Stimulated activated effector memory CD8-positive, alpha-beta T cell treated with anti-CD3 and anti-CD28 coated beads, Interleukin-12 subunit alpha, Interleukin-12 subunit beta, amount 100 ng/mL, for 72 hours (primary cell): ENCODE data around the gene UBE2Z.

ENCODE experiments used
- ATAC-seq: fragments of 150-1000 bp; cut with Tn5 transposase; 2 replicates; pipeline ENCODE4 v1.10.0; 2021
- DNase-seq, 2 donors: peaks; one replicate each; pipeline ENCODE4 v3.0.0; 2021 to 2022; ENCODE audit warnings: low spot score in 2 of 2
- H3K27ac Mint-ChIP-seq: one replicate; pipeline ENCODE4 v1.8.0; 2022; ENCODE audit warnings: mild to moderate bottlenecking, mixed read lengths
- H3K36me3 Mint-ChIP-seq: one replicate; pipeline ENCODE4 v1.8.0; 2022; ENCODE audit warnings: mild to moderate bottlenecking, mixed read lengths
- H3K4me1 Mint-ChIP-seq: one replicate; pipeline ENCODE4 v1.8.0; 2022; ENCODE audit warnings: mixed read lengths
- H3K4me3 Mint-ChIP-seq: one replicate; pipeline ENCODE4 v1.8.0; 2022; ENCODE audit warnings: mild to moderate bottlenecking, mixed read lengths
- H3K9me3 Mint-ChIP-seq: one replicate; pipeline ENCODE4 v1.8.0; 2022; ENCODE audit warnings: mixed read lengths

UBE2Z gene

DNA sequence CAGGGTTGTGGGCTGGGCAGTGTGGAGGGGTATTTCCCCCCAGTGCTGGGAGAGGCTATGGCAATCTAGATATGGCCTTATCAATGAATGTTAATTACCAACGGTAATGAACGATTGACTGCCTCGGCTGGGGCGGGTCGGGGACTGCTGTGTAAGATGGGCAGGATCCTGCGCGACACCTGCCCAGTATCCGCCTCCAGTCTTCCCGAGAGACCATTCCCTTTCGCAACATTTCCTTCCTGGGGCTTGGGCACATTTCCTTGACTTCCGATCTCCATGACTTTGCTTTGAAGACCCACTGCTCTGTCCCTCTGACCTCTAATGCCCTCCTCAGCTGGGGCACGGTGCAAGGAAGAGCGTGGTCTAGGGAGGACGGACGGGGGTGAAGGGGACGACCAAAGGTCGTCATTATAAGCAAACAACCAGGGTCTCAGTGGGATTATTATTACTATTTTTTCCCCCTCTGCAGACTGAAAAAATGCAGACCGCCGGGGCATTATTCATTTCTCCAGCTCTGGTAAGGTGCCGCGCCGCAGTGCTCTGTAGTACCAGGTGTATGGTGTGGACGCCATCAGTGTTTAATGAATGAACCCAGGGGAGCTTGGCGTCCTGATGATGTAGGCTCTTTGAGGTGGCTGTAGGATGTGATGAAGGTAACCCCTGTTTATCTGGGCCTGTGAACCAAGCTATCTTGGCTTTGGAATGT lies 15.1 kb upstream of the UBE2Z start:
- peaks cover 55% of the 10 kb centered on the region for H3K36me3 Mint-ChIP-seq
- no peaks in the 10 kb centered on the region for H3K9me3 Mint-ChIP-seq
- ATAC-seq (no peak), DNase-seq (no peak)
- peak overlapping the region; percentile 87 for H3K4me3 Mint-ChIP-seq
- peak overlapping the region; percentile 87 for H3K27ac Mint-ChIP-seq
- H3K4me1 Mint-ChIP-seq = peaks cover 26% of the 10 kb centered on the region

DNA sequence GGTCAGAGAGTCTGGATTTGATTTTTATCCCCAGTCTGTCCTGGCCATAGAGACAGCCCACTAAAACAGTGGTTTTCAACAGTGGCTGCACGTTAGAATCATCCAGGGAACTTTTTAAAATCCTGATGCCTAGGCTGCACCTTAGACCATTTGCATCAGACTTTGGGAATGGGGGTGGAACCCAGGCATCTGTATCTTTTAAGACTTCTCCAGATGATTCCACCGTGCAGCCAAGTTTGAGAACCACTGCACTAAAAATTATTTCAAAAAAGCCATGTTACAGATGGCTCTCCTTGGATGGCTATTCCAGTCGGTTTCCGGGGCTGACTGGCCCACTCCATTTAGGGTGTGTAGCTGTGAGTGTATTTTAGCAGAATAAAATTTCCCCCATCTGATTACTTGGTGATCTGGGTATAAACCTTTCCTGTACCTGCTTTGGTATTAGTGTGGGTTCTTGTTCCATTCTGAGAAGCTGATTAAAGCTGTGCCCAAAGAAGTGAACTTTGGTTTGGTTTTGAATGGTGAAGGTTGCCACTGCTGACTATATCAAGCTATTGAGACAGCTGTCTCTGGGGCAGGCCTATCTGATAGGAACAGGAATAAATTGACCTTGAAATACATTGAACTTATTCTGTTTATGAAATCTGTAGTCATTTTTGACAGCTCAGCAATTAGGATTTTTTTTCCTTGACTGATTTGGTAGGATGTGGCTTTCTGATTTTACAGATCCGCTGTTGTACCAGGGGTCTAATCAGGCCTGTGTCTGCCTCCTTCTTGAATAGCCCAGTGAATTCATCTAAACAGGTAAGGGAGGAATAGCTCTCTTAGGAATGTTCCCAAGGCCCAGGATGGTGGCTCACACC lies 14.3 kb upstream of the UBE2Z start:
- Mint-ChIP-seq H3K4me1 (peaks cover 26% of the 10 kb centered on the region), H3K36me3 (peaks cover 62% of the 10 kb centered on the region), H3K4me3 (peak overlapping the region; percentile 87), H3K9me3 (no peaks in the 10 kb centered on the region), H3K27ac (peak overlapping the region; percentile 87)
- ATAC-seq (no peak), DNase-seq (no peak)

DNA sequence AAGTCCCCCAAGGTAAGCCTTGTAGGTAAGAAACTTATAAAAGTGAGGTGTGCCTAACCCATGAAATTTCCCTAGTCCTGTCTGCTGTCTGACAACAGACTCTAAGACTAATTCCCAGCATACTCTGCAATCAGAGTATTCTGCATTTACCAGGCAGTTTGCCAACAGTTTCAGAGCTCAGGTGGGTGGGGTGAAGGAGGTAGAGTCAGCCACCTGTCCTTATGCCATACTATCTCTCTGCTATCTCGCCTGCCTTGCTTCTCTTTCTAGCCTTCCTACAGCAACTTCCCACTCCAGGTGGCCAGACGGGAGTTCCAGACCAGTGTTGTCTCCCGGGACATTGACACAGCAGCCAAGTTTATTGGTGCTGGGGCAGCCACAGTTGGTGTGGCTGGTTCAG lies 13.3 kb upstream of the UBE2Z start:
- no peak for DNase-seq
- no peak overlapping the region for H3K4me3 Mint-ChIP-seq
- peaks cover 62% of the 10 kb centered on the region for H3K36me3 Mint-ChIP-seq
- no peaks in the 10 kb centered on the region for H3K9me3 Mint-ChIP-seq
- H3K4me1 Mint-ChIP-seq = peaks cover 26% of the 10 kb centered on the region
- H3K27ac Mint-ChIP-seq = no peak overlapping the region
- no peak for ATAC-seq

DNA sequence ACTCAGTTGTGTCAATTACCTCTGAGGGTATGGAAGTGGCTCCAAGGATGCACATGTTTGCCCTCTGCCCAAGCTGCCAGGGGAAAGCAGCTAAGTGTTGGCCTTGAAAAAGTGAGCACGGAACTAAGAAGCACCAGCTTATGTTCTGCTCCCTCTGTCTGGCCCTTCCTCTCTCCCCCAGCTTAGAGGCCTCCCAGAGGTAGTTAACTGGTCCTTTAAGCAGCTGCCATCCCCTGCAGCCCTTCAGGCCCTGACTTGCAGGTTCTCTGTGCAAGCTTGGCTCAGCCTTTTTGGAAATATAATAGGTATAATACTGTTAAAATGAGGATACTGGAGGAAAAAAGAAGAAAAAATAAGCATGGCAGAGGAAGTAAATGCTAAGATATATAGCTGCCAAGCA lies 7.0 kb upstream of the UBE2Z start:
- ATAC-seq (no peak), DNase-seq (no peak)
- Mint-ChIP-seq H3K4me3 (no peak overlapping the region), H3K4me1 (no peaks in the 10 kb centered on the region), H3K27ac (no peak overlapping the region), H3K9me3 (no peaks in the 10 kb centered on the region), H3K36me3 (peaks cover 26% of the 10 kb centered on the region)

DNA sequence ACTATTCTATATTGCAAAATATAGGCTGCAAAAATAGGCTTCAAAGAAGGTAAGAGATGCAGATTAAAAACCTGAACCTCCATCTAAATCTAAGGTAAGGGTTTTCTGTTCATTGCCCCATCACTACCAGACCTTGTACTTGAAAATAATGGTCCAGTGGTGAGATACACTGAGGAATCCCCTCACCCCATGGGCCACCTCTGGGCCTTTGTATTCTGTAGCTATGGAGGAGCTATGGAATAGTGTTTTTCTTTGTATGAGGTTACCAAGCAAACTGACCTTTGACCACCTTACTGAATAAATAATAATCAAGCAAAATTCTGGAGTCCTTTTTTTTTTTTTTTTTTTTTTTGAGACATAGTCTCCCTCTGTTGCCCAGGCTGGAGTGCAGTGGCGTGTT lies 4.8 kb upstream of the UBE2Z start:
- Mint-ChIP-seq H3K36me3 (peaks cover 12% of the 10 kb centered on the region), H3K9me3 (no peaks in the 10 kb centered on the region), H3K4me3 (no peak overlapping the region), H3K27ac (no peak overlapping the region), H3K4me1 (peaks cover 8% of the 10 kb centered on the region)
- ATAC-seq = no peak
- no peak for DNase-seq

- no peak for DNase-seq
- ATAC-seq = no peak
- H3K27ac Mint-ChIP-seq = no peak overlapping the region
- no peaks in the 10 kb centered on the region for H3K9me3 Mint-ChIP-seq
- H3K4me3 Mint-ChIP-seq = no peak overlapping the region
- peaks cover 14% of the 10 kb centered on the region for H3K4me1 Mint-ChIP-seq
- peaks cover 17% of the 10 kb centered on the region for H3K36me3 Mint-ChIP-seq
Observed at GRCh38 chr17:48904428-48904827, 3.8 kb upstream of the UBE2Z start.

- H3K27ac Mint-ChIP-seq = no peak overlapping the region
- H3K4me3 Mint-ChIP-seq = no peak overlapping the region
- H3K9me3 Mint-ChIP-seq = no peaks in the 10 kb centered on the region
- peaks cover 30% of the 10 kb centered on the region for H3K4me1 Mint-ChIP-seq
- ATAC-seq = no peak
- no peak for DNase-seq
- H3K36me3 Mint-ChIP-seq = peaks cover 34% of the 10 kb centered on the region
Observed at GRCh38 chr17:48905987-48906515, 2.2 kb upstream of the UBE2Z start.

GRCh38 chr17:48907713-48908046 lies 527 bp upstream of the UBE2Z start:
- H3K4me1 Mint-ChIP-seq = peaks cover 46% of the 10 kb centered on the region
- peak overlapping the region; percentile 95 for H3K27ac Mint-ChIP-seq
- H3K36me3 Mint-ChIP-seq = peaks cover 50% of the 10 kb centered on the region
- peak; percentile 1 for ATAC-seq
- peak overlapping the region; percentile 95 for H3K4me3 Mint-ChIP-seq
- no peaks in the 10 kb centered on the region for H3K9me3 Mint-ChIP-seq
- no peak for DNase-seq

DNA sequence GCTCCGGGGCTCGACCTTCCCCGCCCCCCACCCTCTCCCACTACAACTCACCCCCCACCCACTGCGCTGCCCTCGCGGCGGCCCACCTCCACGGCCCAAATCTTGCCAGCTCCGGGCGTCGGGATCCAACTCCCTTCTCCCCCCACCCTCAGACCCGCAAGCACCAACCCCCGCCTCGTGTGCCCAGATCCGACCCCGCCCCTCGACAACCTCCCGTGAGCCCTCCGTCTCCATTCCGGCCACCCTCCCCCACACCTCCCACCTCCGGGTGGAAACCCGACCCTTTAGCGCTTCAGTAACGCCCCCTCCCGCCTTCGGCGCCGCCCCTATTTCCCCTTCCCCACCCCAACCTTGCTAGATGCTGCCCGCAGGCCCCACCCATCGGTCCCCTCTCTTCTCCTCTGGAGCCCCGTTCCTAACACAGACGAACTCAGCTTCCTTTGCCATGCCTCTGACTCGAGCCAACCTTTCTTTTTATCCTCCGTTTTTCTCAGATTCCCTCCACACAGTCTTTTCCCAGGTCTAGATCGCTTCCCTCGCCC lies 717 bp downstream of the UBE2Z start:
- DNase-seq = peak; percentile 61 to 94
- peaks cover 62% of the 10 kb centered on the region for H3K36me3 Mint-ChIP-seq
- peaks cover 54% of the 10 kb centered on the region for H3K4me1 Mint-ChIP-seq
- peak; percentile 70 for ATAC-seq
- H3K27ac Mint-ChIP-seq = peak overlapping the region; percentile 95
- H3K9me3 Mint-ChIP-seq = no peaks in the 10 kb centered on the region
- H3K4me3 Mint-ChIP-seq = peak overlapping the region; percentile 95

- H3K27ac Mint-ChIP-seq = peak overlapping the region; percentile 95
- no peaks in the 10 kb centered on the region for H3K9me3 Mint-ChIP-seq
- peak overlapping the region; percentile 95 for H3K4me3 Mint-ChIP-seq
- peaks cover 63% of the 10 kb centered on the region for H3K4me1 Mint-ChIP-seq
- DNase-seq (peak in 1 of 2 donors; percentile 66), ATAC-seq (no peak)
- peaks cover 71% of the 10 kb centered on the region for H3K36me3 Mint-ChIP-seq
Observed at GRCh38 chr17:48909783-48910182, 1.6 kb downstream of the UBE2Z start.

DNA sequence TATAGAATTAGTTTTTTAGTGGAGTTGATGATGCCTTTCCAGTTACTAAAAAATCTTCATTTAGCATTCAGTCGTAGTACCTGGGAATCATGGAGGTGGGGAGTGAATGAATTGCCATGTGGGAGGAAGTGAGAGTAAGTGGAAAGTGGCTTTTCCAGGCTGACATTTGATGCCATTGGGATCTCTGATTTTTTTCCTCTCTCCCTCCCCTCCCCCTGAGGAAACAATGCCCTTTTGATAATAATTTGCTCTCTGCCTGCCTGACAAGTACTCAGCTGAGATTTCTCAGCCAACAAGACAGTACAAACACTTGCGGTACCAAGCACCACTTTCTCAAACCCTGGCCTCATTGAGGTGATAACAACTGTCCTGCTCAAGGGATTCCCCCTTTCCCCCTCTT lies 2.2 kb downstream of the UBE2Z start:
- H3K4me1 Mint-ChIP-seq = peaks cover 69% of the 10 kb centered on the region
- ATAC-seq (no peak), DNase-seq (no peak)
- peak overlapping the region; percentile 95 for H3K4me3 Mint-ChIP-seq
- peak overlapping the region; percentile 95 for H3K27ac Mint-ChIP-seq
- H3K36me3 Mint-ChIP-seq = peaks cover 77% of the 10 kb centered on the region
- H3K9me3 Mint-ChIP-seq = no peaks in the 10 kb centered on the region

DNA sequence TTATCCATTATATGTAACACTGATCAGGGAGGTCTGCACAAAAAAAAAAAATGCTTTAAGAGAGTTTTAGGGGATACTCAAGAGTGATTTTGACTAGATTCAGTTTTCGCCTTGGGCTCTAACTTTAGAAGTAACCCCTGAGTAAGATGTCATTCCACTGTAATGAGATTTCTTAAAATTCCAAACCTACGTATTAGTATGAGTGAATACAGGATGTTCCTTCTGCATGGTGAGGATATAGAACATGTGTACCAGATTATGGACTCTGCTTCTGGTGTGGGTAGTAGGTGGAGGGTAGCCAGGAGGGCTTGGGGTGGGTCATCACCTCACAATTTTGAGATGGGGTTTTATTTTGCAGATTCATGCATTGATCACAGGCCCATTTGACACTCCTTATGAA lies 4.3 kb downstream of the UBE2Z start:
- no peak for ATAC-seq
- peaks cover 98% of the 10 kb centered on the region for H3K36me3 Mint-ChIP-seq

DNA sequence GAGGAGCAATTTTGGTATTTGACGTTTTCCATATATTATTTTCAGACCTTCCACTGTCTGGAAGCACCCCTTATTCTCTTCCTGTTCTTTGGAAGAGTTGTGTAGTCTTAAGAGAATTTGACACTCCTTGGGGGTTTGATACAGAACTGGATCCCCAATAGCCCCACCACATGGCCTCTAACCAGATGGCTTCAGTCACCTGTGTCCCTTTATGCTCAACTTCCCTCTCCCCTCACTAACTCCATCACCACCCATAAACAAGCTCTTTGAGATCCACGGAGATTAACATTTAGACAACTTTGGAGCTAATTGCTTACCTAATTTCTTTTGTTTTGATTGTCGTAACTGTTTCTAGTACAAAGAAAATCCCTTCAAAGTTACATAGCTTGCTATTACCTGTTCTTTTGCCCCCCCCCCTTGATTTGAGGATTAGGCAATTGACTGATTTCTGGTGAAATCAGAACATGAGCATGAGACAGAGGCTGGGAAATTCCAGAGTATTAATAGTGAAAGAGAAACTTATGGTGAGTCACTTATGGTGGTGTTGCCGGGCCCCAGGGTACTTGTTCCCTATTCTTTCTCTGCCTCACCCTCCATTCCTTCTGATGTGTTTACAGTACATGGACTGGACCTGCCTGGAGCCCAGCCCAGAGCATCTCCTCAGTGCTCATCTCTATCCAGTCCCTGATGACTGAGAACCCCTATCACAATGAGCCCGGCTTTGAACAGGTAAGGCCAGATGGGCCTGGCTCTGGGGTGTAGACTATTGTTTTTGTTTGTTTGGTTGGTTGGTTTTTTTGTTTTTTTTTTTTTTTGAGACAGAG lies 7.5 kb downstream of the UBE2Z start:
- peak; percentile 32 to 82 for DNase-seq
- peaks cover 56% of the 10 kb centered on the region for H3K4me1 Mint-ChIP-seq
- peak overlapping the region; percentile 59 for H3K4me3 Mint-ChIP-seq
- ATAC-seq = peak; percentile 98
- H3K36me3 Mint-ChIP-seq = peaks cover 100% of the 10 kb centered on the region
- H3K27ac Mint-ChIP-seq = peak overlapping the region; percentile 95
- no peaks in the 10 kb centered on the region for H3K9me3 Mint-ChIP-seq

More for the DNA sequence above, 4.3 kb downstream of the UBE2Z start:
- peak overlapping the region; percentile 95 for H3K27ac Mint-ChIP-seq
- H3K4me1 Mint-ChIP-seq = peaks cover 82% of the 10 kb centered on the region
- peak overlapping the region; percentile 95 for H3K4me3 Mint-ChIP-seq
- H3K9me3 Mint-ChIP-seq = no peaks in the 10 kb centered on the region
- no peak for DNase-seq

DNA sequence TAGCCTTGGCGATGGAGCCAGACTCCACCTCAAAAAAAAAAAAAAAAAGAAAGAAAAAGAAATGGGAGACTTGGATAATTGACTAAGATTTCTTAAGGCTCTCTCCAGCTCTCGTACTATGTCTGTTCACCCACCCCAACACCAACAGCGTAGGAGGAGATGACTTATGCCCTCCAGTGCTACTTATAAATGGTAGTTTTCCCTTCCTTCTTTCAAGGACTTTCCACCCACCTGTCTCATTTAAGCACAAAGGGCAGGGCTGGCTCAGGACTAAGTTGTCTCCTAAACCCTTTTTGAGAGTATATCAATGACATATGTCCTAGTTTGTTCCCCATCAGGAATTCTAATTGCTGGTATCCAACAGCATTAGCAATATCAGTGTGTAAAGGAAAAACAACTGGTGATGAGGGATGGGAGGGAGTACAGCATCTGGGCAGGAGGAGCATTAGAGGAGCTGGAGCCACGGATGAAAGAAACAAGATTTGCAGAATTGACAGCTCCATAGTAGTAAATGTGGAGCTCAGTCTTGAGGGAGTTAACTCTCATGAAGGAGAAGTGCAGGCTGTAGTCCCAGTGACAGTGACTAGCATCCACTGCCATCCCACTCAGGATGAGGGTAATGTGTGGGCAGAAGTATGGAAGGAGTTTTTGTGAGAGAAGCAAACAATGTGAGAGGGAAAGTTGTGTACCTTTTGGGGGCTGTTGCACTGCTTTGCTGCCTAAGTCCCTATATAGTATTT lies 17.2 kb downstream of the UBE2Z start:
- peak overlapping the region; percentile 21 for H3K27ac Mint-ChIP-seq
- no peaks in the 10 kb centered on the region for H3K9me3 Mint-ChIP-seq
- peaks cover 20% of the 10 kb centered on the region for H3K4me1 Mint-ChIP-seq
- H3K36me3 Mint-ChIP-seq = peaks cover 100% of the 10 kb centered on the region
- DNase-seq = no peak
- H3K4me3 Mint-ChIP-seq = no peak overlapping the region
- ATAC-seq = no peak
